GM21825 (cell line): ENCODE measurements around the gene EEF1AKMT3.

Experiments
- ATAC-seq: cut with Tn5 transposase; IDR thresholded peaks from one replicate; pipeline ENCODE4 v1.9.1; 2021; ENCODE audit warnings: mild to moderate bottlenecking, moderate library complexity; ENCODE audit not compliant: unreplicated experiment

EEF1AKMT3 gene

GRCh38 chr12:57772429-57773322, at the start of gene EEF1AKMT3:
TSS of gene EEF1AKMT3 (plus strand) at chr12:57772614. CDS start at chr12:57772725, 111 bp downstream.
- peak; percentile 32 for ATAC-seq

DNA sequence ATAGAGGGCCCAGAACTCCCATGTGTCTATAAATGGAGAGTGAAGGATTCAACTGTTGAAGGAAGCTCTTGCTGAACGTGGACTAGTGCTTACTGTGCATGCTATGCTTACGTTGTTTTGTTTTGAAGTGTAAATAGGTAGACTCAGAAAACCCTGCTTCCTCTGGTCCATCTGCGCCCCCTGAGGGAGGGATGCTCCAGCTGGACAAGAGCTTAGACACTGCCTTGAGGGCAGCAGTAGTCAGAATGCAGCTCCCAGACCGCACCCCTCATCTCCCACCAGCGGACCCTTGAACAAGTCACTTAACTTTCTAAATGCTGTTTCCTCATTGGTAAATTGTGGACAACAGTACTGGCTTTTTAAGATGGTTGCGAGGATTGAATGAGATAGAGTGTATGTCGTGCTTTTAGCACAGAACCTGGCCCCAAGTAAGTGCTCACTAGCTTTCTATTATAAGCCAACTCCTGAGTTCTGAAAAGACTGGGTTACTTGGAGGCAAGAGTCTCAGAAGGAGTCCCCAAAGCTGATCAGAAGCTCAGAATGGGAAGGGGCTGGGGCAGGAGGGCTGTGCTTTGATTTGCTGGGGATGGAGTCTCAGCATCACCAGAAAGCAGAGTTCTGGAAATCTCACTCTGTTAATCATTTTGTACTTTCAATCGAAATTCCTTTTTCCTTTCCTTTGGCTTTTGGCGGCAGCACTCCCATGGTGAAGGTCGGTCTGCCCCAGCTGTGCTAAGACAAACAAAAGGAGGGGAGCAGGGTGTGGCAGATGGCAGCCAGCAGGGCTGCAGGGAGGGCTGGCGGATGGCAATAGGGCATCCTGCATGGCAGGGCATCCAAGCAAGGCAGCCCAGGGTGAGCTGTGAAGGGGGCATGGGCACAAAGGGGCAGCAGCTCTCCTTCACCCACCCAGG, 49.4 kb upstream of the EEF1AKMT3 start:
- ATAC-seq, result no peak

- no peak for ATAC-seq
These were observed 48.8 kb upstream of the EEF1AKMT3 start for GRCh38 chr12:57723630-57723962.

DNA sequence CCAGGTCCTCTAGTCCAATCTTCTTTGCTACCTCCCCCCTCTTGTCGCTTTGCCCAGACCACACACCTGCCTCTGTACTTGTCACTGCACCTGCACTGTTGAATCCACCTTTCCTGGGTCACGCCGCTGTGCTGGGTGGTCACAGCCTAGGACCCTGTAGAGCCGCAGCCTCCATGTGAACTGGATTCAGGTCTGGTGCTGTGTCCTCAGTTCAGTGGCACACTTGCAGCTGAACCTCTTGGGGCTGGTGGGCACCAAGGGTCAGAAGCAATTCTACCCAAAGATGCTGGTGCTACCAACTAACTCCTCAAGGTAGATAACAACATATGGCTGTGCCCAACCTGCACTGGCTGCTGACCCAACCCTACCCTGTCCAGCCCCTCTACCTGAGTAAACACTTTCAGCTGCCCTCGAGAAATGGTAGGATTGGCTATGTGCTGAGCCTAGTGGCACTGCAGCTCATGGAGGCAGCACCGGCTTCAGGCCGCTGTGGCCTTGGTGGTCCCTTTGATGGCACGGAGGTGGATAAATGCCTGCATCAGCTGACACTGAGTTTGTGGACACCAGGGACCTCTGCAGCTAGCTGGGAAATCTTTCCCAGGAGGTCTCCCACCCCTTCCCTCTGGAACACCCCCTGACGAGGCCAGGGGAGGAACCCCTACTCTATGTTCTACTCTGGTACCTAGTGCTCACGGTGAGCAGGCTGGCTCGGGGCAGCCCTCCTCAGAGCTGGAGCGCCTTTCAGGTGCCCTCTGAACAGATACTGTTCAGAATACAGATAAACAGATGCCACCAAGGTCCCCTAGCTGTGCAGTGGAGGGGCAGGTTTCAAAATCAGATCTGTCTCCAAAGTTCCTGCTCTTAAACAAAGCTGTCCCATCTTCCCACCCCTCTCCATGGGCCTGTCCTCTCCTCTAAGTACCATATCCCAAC, 48.1 kb upstream of the EEF1AKMT3 start:
- no peak for ATAC-seq

GRCh38 chr12:57724936-57725740, 47.3 kb upstream of the EEF1AKMT3 start:
- ATAC-seq, result no peak

GRCh38 chr12:57725851-57726150, 46.6 kb upstream of the EEF1AKMT3 start:
- ATAC-seq, result no peak

- ATAC-seq, result no peak
These were observed 46.1 kb upstream of the EEF1AKMT3 start for GRCh38 chr12:57726151-57726883.

GRCh38 chr12:57726884-57727757, 45.3 kb upstream of the EEF1AKMT3 start:
- no peak for ATAC-seq

DNA sequence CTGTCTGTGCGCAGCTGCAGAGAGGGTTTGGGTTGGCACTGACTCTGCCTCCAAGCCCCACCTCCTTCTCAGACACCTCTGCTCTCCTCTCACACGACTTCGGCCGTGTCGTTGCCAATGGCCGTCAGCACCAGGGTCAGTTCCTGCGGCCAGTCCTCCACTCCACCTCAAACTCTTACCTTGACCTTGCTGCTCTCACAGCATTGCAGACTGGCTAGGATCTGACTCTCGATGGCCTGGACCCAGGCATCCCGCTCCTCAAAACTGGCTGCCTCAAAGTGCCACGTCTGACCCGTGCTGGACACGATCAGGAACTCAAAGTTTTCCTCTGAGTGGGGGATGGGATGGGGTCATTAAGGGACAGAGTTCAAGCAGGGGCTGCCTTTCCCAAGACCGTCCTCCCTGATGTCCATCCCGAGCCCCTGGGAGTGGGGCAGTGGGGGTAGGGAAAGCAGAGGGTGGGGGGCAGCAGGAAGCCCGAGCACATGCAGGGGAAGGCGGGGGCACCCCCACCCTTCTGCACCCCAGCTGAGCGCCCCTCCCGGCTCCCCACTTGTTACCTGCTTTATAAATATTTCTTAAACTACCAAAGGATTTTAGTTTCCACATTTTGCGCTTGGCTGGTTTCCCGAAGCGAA, 44.5 kb upstream of the EEF1AKMT3 start:
- ATAC-seq, result no peak

DNA sequence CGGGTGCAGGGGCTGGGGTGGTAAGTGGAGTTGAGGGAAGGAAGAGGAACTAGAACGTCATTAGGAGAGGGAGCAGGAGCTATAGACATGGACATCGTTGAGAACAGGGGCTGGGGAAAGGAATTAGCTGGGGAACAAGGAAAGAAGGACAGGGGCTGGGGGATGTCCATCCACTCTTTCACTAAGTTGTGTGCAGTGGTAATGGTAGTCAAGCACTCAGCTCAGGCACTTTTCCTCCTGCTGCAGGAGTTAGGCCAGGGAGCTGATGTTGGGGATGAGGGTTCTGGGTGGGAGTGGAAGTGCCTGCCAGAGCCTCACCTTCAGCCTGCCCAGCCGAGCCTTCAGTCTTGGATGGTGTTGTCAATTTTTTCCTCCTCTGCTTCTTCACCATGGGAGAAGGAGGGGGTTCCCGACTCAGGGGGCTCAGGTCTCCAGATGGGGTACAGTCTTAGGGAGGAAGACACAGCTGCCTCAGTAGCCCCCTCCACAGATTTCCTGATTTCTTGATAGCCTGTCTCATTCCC, 43.0 kb upstream of the EEF1AKMT3 start:
- no peak for ATAC-seq

DNA sequence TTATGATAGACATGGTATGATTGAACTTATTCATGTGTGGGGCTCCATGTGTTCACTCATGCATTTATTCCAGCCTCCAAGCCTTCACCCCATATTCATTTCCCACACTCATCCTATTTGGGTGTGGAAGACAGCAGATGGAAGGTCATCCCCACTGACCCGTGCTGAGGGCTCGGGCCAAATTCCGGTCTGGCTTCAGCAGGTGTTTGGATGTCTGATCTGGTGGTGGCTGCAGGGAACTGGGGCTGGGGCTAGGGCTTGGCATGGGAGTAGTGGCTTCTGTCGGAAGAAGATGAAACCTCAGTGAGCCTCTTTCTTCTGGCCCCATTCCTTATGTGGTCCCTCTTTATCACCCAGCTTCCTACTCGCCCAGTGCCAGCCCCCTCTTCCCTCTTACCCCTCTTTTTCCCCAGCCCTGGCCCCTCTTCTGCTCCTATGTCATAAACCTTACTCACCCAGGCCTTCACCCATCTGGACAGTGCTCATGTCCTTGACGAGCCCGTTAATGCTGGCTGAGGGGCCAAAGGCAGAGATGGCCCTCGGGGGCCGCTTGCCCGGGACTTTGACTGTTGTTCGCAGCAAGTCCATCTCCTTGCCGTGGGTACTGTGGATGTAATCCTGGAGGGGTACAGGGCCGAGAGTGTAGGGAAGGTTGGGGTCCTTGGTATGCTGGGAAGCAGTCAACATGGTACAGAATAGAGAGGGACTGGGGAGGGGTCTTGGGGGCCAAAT, 41.9 kb upstream of the EEF1AKMT3 start:
- no peak for ATAC-seq

- no peak for ATAC-seq
These were observed 40.9 kb upstream of the EEF1AKMT3 start for GRCh38 chr12:57731411-57732080.

GRCh38 chr12:57732270-57732669, 40.1 kb upstream of the EEF1AKMT3 start:
- ATAC-seq, result no peak

DNA sequence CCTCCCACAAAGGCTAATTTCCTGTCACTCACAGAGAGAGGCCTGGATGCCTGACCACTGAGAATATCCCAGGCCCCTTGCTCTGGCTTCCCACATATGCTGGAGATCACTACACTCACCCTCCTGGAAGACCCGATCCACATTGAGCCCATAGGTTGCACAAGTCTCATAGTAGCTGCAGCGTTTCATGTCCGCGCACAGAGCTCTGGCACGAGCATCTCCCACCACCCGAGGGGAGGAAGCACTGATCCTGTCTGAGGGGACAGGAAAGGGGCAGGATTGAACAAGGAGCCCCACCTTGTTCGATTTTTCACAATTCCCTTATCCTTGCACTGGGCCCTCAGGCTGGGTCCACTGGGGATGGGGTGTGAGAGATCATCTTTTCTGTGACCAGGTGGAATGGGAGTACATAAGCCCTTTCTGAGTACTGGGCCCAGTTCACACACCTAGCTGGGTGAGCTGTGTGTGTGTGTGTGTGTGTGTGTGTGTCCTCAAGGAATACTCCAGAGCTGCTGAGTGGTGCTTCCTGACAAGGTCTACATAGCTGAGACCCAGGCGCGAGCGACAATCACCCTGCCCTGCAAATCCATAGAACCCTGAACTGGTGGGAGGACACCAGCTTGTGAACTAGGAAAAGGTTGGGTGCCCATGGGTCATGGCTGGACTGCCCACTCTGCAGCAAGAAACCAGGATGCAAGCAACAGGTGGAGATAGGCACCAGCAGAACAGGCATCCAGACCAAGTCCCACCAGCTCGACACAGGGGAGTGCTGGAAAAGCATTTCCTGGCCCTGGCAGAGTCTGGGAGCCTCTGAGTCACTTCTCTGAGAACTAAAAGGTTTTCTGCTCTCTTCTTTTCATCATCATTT, 39.5 kb upstream of the EEF1AKMT3 start:
- ATAC-seq, result no peak

- no peak for ATAC-seq
These were observed 38.5 kb upstream of the EEF1AKMT3 start for GRCh38 chr12:57733928-57734327.

DNA sequence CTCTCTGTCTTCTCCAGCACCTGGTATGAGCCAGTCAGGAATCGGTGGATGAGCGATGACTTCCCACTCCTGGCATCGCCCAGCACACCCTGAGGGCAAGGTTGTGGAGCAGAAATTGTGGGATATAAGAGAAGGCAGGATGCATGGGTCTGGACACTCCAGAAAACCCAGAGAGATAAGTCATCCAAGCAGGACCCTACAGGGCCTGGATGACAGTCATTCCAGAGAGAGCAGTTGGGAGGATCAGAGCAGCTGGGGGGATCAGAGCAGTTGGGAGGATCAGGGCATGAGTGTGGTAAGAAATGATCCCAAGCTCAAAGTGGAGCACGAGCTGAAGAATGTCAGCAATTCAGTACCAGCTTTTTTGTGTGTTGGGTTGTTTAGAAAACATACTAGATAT, 37.8 kb upstream of the EEF1AKMT3 start:
- ATAC-seq, result no peak
